Measurements from ENCODE around the gene C20orf96.

The C20orf96 gene

GRCh38 chr20:312866-313265, 22.3 kb upstream of the C20orf96 start:
- DNase-seq: no peak

GRCh38 chr20:312067-312466, 21.5 kb upstream of the C20orf96 start:
- no peak for DNase-seq

DNA sequence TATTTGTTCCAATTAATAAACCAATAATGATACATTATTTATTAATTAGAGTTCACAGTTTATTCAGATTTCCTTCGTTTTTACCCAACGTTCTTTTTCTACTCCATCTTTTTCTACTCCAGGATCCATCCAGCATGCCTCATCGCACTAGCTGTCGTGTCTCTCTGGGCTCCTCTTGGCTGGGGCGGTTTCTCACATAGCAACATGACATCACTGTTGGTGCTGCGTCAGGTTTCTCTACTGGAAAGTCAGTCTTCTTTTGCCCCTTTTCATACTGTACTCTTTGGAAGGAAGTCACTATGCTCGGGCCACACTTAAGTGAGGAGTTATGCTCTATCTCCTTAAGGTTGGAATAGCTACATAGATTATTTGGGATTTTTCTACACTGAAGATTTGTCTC, 21.1 kb upstream of the C20orf96 start:
- DNase-seq: no peak

DNA sequence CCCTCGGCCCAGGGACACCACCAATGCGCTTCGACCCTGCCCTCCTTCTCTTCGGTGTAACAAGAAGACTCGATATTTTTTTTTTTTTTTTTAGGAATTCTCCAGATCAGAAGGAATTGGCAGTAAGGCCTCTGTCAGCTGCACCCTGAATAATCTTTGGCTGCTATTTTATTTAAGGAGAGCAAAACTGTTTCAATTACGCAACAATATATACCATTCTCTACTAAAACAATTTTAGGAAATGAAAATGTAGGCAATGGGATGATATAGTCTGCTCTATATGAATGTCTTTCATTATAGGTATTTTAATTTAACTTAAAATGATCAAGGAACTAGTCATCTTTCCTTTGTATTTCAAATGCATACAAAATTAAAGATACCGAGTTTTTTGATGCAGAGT, 20.1 kb upstream of the C20orf96 start:
- DNase-seq: no peak

- DNase-seq: peak in 55 of 56 donors; percentile 80 to 100 (median 99)
These were observed 19.5 kb upstream of the C20orf96 start for GRCh38 chr20:309841-310644.

GRCh38 chr20:309306-309840, 18.8 kb upstream of the C20orf96 start:
- DNase-seq: peak in 1 of 56 donors; percentile 57

GRCh38 chr20:308427-309038, 18.0 kb upstream of the C20orf96 start:
- DNase-seq: no peak

GRCh38 chr20:305745-306144, 15.2 kb upstream of the C20orf96 start:
- DNase-seq: no peak

DNA sequence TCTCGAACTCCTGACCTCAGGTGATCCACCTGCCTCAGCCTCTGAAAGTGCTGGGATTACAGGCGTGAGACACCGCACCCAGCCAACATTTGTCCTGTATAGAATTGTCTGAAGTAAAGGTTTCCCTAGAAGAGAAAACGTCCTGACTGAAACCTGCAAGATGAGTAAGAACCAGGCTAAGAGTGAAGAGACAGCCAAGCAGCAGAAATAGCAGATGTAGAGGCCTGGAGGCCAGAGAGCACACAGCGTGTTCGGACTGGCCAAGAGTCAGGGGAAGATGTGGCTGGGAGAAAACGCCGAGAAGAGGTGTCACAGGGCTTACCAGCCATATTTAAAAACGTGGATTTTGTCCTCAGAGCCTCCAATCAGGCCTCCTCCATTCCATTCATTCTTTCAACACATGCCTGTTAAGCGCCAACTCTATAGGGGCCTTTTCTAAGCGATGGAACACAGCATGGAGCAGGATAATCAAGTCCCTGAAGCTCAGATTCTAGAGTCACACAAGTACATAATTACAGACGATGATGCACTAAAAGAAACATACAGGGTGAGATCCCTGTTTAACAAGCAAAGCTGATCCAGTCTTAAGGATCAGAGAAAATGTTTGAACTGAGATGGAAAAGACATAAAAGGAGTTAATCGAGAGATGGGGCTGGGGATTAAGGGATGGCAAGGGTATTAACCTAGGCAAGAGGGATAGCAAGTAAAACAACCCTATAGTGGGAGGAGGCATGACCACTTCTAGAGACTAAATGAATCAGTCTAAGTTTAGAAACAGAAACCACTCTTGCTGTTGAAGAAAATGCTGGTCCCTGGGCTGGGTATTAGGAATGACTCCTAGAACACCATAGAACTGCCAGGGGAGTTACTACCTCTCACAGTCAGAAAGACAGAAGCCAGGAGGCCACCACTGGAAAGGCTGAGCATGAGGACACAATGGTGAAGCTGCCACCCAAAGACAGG, 11.6 kb upstream of the C20orf96 start:
- no peak for DNase-seq

- DNase-seq: no peak
These were observed 9.9 kb upstream of the C20orf96 start for GRCh38 chr20:300345-300990.

GRCh38 chr20:298776-299391, 8.3 kb upstream of the C20orf96 start:
- DNase-seq: peak in 1 of 56 donors; percentile 2

GRCh38 chr20:297925-298775, 7.6 kb upstream of the C20orf96 start:
- peak in 44 of 56 donors; percentile 5 to 71 (median 40) for DNase-seq

GRCh38 chr20:297098-297924, 6.8 kb upstream of the C20orf96 start, which contains the start of gene ZCCHC3:
Gene ZCCHC3, plus strand, starts transcription at chr20:297570. Its CDS starts 17 bp downstream, at chr20:297587.
- peak in 48 of 56 donors; percentile 35 to 86 (median 67) for DNase-seq

DNA sequence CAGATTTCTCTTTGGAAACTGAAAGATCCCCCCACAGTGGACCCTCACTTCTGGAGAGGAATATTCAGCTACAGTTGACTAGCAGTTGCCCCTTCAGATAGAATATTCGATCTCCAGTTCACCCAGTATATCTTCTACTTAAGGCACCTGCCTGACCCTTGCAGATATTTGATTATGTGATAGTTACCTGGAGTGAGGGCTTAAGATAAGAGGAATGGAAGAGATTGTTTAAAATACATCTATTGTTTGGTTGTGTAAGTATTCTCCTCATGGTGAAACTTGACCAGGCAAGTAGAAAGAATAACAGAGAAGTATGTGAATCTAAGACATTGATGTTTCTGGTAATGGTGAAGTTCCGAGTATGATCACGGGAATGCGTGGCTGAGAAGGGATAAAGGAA, 5.3 kb upstream of the C20orf96 start:
- no peak for DNase-seq

DNA sequence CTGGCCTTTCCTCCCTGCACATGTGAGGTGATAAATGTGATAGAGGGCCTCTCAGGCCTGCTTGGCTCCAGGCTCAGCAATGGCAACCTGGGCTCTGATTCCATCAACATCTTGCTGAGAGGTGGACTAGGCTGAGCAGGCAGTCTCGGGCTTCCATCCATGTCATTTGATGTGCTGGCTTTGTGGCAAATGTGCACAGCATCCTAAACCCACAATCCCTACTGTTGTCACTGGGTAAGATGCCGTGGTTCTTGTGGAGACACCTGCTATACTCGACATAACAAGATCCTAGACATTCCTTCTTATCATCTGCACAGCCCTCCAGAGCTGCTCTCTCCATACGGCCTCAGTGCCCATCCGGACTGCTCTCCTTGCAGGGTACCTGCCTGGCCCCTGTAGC, 4.1 kb upstream of the C20orf96 start:
- DNase-seq: no peak

DNA sequence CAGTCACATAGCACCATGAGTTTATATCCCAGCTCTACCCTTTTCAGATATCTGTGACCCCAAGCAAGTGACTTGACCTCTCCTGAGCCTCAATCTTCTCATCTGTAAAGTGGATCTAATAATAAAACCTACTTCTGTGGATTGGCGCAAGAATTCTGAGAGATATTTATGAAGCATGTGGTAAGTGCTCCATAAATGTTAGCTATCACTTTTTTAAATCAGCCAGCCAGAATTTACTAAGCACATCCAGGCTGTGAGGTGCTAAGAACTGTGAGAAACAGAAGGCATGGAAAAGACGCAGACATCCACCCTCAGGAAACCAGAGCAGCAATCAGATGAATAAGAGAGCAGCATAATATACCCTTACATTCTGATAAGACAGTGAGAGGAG, 862 bp downstream of the C20orf96 start:
- no peak for DNase-seq

- DNase-seq: no peak
These were observed 1.4 kb downstream of the C20orf96 start for GRCh38 chr20:288956-289692.

- no peak for DNase-seq
These were observed 4.0 kb downstream of the C20orf96 start for GRCh38 chr20:286508-286907.
